BLaER1 (cell line): ENCODE data around the gene CPNE5.

Source experiments
- H3K27ac ChIP-seq: shearing (Covaris generic); formaldehyde crosslinking; 2 replicates; pipeline ENCODE4 v1.8.1; 2022
- H3K27me3 ChIP-seq: shearing (Covaris generic); formaldehyde crosslinking; 2 replicates; pipeline ENCODE4 v1.8.1; 2022
- H3K36me3 ChIP-seq: shearing (Covaris generic); formaldehyde crosslinking; 2 replicates; pipeline ENCODE4 v1.8.1; 2022
- H3K4me1 ChIP-seq: shearing (Covaris generic); formaldehyde crosslinking; 2 replicates; pipeline ENCODE4 v1.8.1; 2022
- H3K4me2 ChIP-seq: shearing (Covaris generic); formaldehyde crosslinking; 2 replicates; pipeline ENCODE4 v1.8.1; 2022
- H3K4me3 ChIP-seq: shearing (Covaris generic); formaldehyde crosslinking; 2 replicates; pipeline ENCODE4 v1.8.1; 2022
- H3K9ac ChIP-seq: shearing (Covaris generic); formaldehyde crosslinking; 2 replicates; pipeline ENCODE4 v1.8.1; 2022
- H3K9me3 ChIP-seq: shearing (Covaris generic); formaldehyde crosslinking; 2 replicates; pipeline ENCODE4 v1.8.1; 2022
- H4K20me1 ChIP-seq: shearing (Covaris generic); formaldehyde crosslinking; 2 replicates; pipeline ENCODE4 v1.8.1; 2022
- Cebpa-rat ChIP-seq: shearing (Covaris generic); IDR thresholded peaks from 2 replicates; pipeline ENCODE4 v1.8.1; 2022

CPNE5 gene

GRCh38 chr6:36772397-36772796 lies 66.8 kb downstream of the CPNE5 start:
- Histone ChIP-seq H3K4me2 (peak overlapping the region; percentile 97), H3K9ac (peak overlapping the region; percentile 43; the same call in 1 of the 2 replicates), H3K36me3 (no peaks in the 10 kb centered on the region), H3K9me3 (no peaks in the 10 kb centered on the region), H3K27me3 (peaks cover 26% of the 10 kb centered on the region), H4K20me1 (peaks cover 11% of the 10 kb centered on the region), H3K4me3 (no peak overlapping the region), H3K4me1 (peaks cover 69% of the 10 kb centered on the region), H3K27ac (peak overlapping the region; percentile 64; the same call in 1 of the 2 replicates)
- no peak for TF ChIP-seq Cebpa-rat

- peak overlapping the region; percentile 97 for H3K4me2 ChIP-seq
- no peaks in the 10 kb centered on the region for H3K9me3 ChIP-seq
- H4K20me1 ChIP-seq: peaks cover 11% of the 10 kb centered on the region
- H3K27ac ChIP-seq: no peak overlapping the region
- H3K36me3 ChIP-seq: no peaks in the 10 kb centered on the region
- H3K9ac ChIP-seq: no peak overlapping the region
- TF ChIP-seq Cebpa-rat: no peak
- peaks cover 81% of the 10 kb centered on the region for H3K4me1 ChIP-seq
- H3K27me3 ChIP-seq: peaks cover 15% of the 10 kb centered on the region; the same call in 1 of the 2 replicates
- no peak overlapping the region for H3K4me3 ChIP-seq
Measured at GRCh38 chr6:36771145-36771544, 68.1 kb downstream of the CPNE5 start.

GRCh38 chr6:36769676-36770499 lies 69.4 kb downstream of the CPNE5 start:
- no peaks in the 10 kb centered on the region for H3K36me3 ChIP-seq
- H3K9me3 ChIP-seq: no peaks in the 10 kb centered on the region
- H3K9ac ChIP-seq: no peak overlapping the region

GRCh38 chr6:36769183-36769675 lies 70.0 kb downstream of the CPNE5 start:
- H3K36me3 ChIP-seq: no peaks in the 10 kb centered on the region
- peak overlapping the region; percentile 27; the same call in 1 of the 2 replicates for H3K9ac ChIP-seq
- peaks cover 97% of the 10 kb centered on the region for H3K4me1 ChIP-seq
- H3K4me3 ChIP-seq: peak overlapping the region; percentile 40
- 0 out of 2 replicates have a peak, but pooled peaks cover 3% of the 10 kb centered on the region for H3K27me3 ChIP-seq
- H4K20me1 ChIP-seq: peaks cover 11% of the 10 kb centered on the region
- no peak overlapping the region for H3K27ac ChIP-seq
- H3K4me2 ChIP-seq: peak overlapping the region; percentile 97
- H3K9me3 ChIP-seq: no peaks in the 10 kb centered on the region
- TF ChIP-seq Cebpa-rat: no peak

More at GRCh38 chr6:36769676-36770499, 69.4 kb downstream of the CPNE5 start:
- peaks cover 11% of the 10 kb centered on the region for H4K20me1 ChIP-seq
- peak overlapping the region; percentile 40 for H3K4me3 ChIP-seq
- H3K27me3 ChIP-seq: 0 out of 2 replicates have a peak, but pooled peaks cover 3% of the 10 kb centered on the region
- peak overlapping the region; percentile 97 for H3K4me2 ChIP-seq
- peaks cover 94% of the 10 kb centered on the region for H3K4me1 ChIP-seq
- H3K27ac ChIP-seq: no peak overlapping the region
- TF ChIP-seq Cebpa-rat: no peak

- Histone ChIP-seq H3K36me3 (no peaks in the 10 kb centered on the region), H3K9ac (no peak overlapping the region), H3K4me3 (0 out of 2 replicates have a peak overlapping the region, but pooled peaks have one; percentile 15), H3K9me3 (no peaks in the 10 kb centered on the region), H3K4me1 (peaks cover 100% of the 10 kb centered on the region), H3K27ac (peak overlapping the region; percentile 65), H3K4me2 (peak overlapping the region; percentile 97), H3K27me3 (no peaks in the 10 kb centered on the region), H4K20me1 (peaks cover 11% of the 10 kb centered on the region)
- TF ChIP-seq Cebpa-rat: no peak
Measured at GRCh38 chr6:36766399-36766945, 72.8 kb downstream of the CPNE5 start.

- H4K20me1 ChIP-seq: peaks cover 11% of the 10 kb centered on the region
- H3K9ac ChIP-seq: peak overlapping the region; percentile 79
- H3K4me2 ChIP-seq: peak overlapping the region; percentile 97
- H3K9me3 ChIP-seq: no peaks in the 10 kb centered on the region
- H3K36me3 ChIP-seq: no peaks in the 10 kb centered on the region
- H3K4me1 ChIP-seq: peaks cover 100% of the 10 kb centered on the region
- H3K4me3 ChIP-seq: peak overlapping the region; percentile 59
- TF ChIP-seq Cebpa-rat: no peak
- H3K27ac ChIP-seq: peak overlapping the region; percentile 94
- no peaks in the 10 kb centered on the region for H3K27me3 ChIP-seq
Measured at GRCh38 chr6:36765594-36766398, 73.4 kb downstream of the CPNE5 start.

GRCh38 chr6:36765190-36765589 lies 74.1 kb downstream of the CPNE5 start:
- Histone ChIP-seq H3K4me1 (peaks cover 100% of the 10 kb centered on the region), H3K9me3 (no peaks in the 10 kb centered on the region), H3K27me3 (no peaks in the 10 kb centered on the region), H3K9ac (peak overlapping the region; percentile 79), H4K20me1 (peaks cover 9% of the 10 kb centered on the region), H3K4me3 (peak overlapping the region; percentile 59), H3K36me3 (no peaks in the 10 kb centered on the region), H3K4me2 (peak overlapping the region; percentile 97), H3K27ac (peak overlapping the region; percentile 94)
- no peak for TF ChIP-seq Cebpa-rat

- TF ChIP-seq Cebpa-rat: no peak
- peak overlapping the region; percentile 97 for H3K4me2 ChIP-seq
- H3K36me3 ChIP-seq: no peaks in the 10 kb centered on the region
- H3K27ac ChIP-seq: peak overlapping the region; percentile 67
- 0 out of 2 replicates have a peak overlapping the region, but pooled peaks have one; percentile 65 for H3K9ac ChIP-seq
- no peaks in the 10 kb centered on the region for H4K20me1 ChIP-seq
- peaks cover 99% of the 10 kb centered on the region for H3K4me1 ChIP-seq
- no peaks in the 10 kb centered on the region for H3K27me3 ChIP-seq
- no peaks in the 10 kb centered on the region for H3K9me3 ChIP-seq
- no peak overlapping the region for H3K4me3 ChIP-seq
Measured at GRCh38 chr6:36762123-36762522, 77.1 kb downstream of the CPNE5 start.

- H3K4me1 ChIP-seq: peaks cover 99% of the 10 kb centered on the region
- peak overlapping the region; percentile 67 for H3K27ac ChIP-seq
- H4K20me1 ChIP-seq: no peaks in the 10 kb centered on the region
- H3K9me3 ChIP-seq: no peaks in the 10 kb centered on the region
- H3K4me2 ChIP-seq: peak overlapping the region; percentile 97
- no peaks in the 10 kb centered on the region for H3K36me3 ChIP-seq
- no peaks in the 10 kb centered on the region for H3K27me3 ChIP-seq
- H3K9ac ChIP-seq: peak overlapping the region; percentile 65
- no peak for TF ChIP-seq Cebpa-rat
- peak overlapping the region; percentile 9; the same call in 1 of the 2 replicates for H3K4me3 ChIP-seq
Measured at GRCh38 chr6:36760685-36761435, 78.4 kb downstream of the CPNE5 start.
